HT-29 (cell line): Measurements from ENCODE around the gene UBTFL1. TPM values are rescaled to one million over a fixed set of nuclear protein-coding genes. Genes with fewer than 3 reads are reported as not detected.
"Not testable (repeated sequence)": the region's sequence is repeated elsewhere in the genome, so short reads cannot be mapped to it uniquely, and the experiment has no call there.

Source experiments
- DNase-seq: peaks from one replicate; pipeline ENCODE4 v3.0.0-alpha.2; 2015; ENCODE audit warnings: low spot score
- small RNA-seq: library from RNA; depleted of rRNA; stranded (forward); fragments of <200 nt; gene quantifications from one replicate; pipeline ENCODE3, GENCODE V24; 2014
- total RNA-seq: library from RNA; depleted of rRNA; stranded (reverse); fragments of >200 nt; shearing (Covaris generic); gene quantifications from 2 replicates; pipeline ENCODE4 v1.2.3, GENCODE V29; 2014; rRNA removed

The UBTFL1 gene, protein sequence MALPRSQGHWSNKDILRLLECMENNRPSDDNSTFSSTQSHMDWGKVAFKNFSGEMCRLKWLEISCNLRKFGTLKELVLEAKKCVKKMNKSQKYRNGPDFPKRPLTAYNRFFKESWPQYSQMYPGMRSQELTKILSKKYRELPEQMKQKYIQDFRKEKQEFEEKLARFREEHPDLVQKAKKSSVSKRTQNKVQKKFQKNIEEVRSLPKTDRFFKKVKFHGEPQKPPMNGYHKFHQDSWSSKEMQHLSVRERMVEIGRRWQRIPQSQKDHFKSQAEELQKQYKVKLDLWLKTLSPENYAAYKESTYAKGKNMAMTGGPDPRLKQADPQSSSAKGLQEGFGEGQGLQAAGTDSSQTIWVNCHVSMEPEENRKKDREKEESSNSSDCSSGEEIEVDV
- not detected in 2 replicates for total RNA-seq

DNA sequence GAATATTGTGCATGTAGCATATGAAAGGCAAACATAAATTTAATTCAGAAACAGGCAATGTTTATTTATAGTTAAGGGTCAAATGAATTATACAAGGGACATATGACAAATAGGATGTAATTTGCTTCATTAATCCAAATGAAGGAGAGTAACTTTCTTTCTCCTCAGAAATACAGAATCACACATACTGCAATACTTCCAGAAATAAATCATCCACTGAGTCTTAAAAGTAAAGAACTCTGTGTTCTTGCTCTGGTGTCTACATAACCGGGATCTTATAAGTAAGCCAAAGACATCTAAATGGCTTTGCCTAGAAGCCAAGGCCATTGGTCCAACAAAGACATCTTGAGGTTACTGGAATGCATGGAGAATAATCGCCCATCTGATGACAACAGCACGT is at the start of gene UBTFL1:
TSS of gene UBTFL1 (plus strand) at position 301 of the 400 bp plus-strand sequence. CDS start at position 301, 0 bp downstream.
- DNase-seq: not testable (repeated sequence)

DNA sequence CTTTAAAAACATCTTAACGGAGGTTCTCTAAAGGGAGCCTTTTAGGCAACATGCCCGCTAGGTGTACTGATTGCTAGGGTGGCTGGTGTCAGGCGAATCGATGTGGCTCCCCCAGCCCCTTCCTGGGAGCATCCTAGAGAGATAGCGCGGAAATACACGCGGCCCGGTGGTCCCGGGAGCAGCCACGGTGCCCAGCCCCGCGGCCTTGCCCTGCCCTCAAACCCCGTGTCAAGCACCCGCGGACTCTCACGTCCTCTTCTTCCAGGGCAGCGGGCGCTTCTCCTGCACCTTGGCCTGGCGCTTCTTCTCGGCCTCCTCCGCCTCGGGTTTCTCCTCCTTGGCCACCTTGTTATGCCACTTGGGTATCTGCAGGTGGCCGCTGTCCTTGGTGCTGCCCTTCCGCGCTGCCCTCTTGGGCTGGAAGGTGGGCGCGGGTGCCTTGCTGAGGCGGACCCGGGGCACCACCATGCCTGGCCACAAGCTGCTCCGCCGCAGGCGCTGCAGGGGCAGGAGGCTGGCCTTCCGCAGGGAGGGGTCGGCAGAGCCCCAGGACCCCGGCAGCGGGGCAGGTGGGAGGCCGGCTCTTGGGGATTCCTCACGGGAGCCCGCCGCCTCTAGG is 34.0 kb upstream of the UBTFL1 start:
- DNase-seq: not testable (repeated sequence)

DNA sequence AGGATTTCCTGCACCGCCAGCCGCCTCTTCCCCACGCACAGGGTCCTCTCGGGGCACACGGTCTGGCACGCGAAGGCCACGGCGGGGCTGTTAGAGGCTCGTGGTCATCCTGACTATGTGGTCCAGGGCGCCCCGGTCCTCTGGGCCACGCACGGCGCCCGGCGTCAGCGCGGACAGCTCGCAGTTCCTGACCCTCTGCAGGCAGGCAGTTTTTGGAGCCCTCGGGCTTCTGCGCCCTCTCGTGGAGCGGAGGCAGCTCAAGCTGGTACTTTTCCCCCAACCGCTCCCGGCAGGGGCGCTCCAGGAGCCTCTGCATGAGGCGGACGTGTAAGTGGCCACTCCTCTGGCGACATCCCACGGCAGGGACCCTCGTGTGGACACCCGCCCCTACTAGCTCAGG is 33.4 kb upstream of the UBTFL1 start:
- DNase-seq: not testable (repeated sequence)

DNA sequence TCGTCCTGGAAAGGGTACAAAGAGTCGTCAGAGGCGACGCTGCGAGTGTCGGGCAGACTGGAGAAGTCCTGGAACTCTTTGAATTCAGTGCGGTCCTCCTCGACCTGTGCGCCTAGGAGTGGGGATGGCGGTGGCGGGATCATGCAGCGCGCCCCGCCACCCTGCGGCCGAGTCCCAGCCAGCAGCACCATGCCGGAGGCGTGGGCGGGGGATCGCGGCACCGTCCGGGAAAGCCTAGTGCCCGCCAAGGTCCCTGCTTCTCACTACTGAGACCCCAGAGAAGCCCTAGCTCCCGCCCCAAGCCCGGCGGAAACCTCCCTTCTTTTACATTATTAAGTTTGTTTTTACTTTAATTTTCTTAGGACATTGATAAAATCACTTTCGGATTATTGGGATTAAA is 32.2 kb upstream of the UBTFL1 start:
- not testable (repeated sequence) for DNase-seq

DNA sequence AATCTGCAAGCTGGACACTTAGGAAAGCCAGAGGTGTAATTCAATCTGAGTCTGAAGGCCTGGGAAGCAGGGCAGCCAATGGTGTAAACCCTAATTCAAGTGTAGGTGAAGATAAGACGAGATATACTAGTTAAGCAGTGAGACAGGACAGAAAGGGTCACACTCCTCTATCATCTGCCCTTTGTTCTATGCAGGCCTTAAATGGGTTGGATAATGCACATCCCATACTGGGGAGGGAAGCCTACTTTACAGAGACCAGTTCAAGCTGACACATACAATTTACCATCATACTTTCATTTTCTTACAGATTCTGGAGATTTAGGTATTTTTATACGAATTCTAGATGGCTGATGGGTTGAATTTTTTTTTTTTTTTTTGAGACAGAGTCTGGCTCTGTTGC is 3.0 kb downstream of the UBTFL1 start:
- not testable (repeated sequence) for DNase-seq

DNA sequence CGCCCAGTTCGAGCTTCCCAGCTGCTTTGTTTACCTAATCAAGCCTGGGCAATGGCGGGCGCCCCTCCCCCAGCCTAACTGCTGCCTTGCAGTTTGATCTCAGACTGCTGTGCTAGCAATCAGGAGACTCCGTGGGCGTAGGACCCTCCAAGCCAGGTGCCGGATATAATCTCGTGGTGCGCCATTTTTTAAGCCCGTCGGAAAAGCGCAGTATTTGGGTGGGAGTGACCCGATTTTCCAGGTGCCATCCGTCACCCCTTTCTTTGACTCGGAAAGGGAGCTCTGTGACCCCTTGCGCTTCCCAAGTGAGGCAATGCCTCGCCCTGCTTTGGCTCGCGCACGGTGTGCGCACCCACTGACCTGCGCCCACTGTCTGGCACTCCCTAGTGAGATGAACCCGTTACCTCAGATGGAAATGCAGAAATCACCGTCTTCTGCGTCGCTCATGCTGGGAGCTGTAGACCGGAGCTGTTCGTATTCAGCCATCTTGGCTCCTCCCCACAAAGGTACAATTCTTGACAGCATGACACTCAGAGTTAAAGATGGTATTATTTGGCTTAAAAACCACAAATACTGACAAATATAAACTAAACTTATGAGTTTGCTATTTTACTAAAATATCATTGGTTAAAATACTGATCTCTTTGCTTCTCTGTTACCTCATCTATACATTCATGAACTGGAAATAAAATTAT is 9.6 kb downstream of the UBTFL1 start:
- not testable (repeated sequence) for DNase-seq

DNA sequence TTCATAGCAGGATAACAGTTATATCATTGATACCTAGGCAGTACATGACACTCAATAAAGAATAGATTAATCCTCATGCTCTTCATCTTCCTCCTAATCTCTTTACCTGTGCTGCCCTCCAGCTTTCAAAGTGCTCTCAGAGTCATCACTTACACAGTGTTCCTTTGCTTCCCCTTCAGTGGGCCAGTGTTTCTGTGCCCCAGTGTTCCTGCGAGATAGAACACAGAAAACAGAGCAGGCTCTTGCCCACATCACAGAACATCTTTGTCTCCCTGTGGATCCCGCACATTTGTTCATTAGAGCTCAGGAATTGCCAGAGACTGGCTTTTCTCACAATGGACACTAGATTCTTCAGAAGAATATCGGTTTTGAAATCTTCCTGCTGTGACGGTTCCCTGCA is 12.5 kb downstream of the UBTFL1 start:
- not testable (repeated sequence) for DNase-seq

DNA sequence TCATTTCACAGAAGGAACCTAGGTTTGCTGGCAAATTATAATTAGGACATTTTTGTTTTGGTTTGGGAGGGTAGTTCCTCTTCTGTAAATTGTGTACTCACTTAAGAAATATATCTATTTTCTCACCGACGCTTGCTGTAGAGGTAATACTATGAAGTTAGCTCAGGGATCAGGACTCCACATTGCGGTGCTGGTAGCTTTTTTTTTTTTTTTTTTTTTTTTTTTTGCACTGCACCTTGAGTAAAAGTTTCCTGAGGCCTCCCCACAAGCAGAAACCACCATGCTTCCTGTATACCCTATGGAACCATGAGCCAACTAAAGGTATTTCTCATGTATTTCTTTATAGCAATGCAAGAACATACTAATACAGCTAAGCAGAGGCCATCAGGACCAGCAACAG is 14.7 kb downstream of the UBTFL1 start:
- no peak for DNase-seq

DNA sequence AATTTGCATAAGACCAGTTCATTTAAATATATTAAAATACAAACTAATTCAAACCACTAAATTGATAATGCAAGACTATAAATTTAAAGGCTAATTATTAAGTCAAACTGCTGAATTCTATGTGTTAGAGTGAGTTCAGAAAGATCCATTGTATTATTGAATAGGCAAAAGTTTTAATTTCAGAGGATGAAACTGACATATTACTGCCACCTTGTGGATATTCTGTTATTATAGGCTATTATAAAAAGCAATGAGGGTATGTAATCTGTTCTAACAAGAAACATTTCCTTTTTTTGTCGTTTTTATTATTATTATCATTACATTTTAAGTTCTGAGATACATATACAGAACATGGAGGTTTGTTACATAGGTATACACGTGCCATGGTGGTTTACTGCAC is 27.8 kb downstream of the UBTFL1 start:
- peak; percentile 21 for DNase-seq

DNA sequence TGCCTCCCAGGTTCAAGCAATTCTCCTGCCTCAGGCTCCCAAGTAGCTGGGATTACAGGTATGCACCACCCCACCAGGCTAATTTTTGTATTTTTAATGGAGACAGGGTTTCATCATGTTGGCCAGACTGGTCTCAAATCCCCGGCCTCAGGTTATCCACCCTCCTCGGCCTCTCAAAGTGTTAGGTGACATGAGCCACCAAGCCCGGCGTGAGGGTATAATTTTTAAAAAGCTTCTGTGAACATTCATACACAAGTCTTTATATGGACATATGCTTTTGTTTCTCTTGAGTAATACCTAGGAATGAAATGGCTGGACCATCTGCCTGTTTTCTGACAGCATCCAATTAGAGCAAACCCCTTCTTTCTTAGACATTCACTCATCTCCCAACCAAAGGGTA is 34.4 kb downstream of the UBTFL1 start:
- no peak for DNase-seq

DNA sequence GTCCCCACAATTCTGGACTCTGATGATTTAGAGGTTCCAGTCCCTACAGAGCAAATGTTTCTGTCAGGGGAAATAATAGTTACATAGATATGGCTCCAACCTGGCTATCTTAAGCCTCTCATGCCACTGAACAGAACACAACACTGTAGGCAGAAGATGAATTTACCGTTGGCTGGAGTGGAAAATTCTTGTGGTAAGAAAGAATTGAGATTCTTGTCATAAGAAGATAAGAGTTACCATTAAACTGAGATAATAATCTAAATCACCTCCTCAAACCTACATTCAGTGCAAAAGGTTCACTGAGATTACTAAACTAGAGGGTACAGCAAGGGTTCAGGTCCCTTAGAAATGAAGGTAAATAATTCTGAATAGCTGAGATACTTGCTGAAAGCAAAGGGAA is 38.6 kb downstream of the UBTFL1 start:
- no peak for DNase-seq

DNA sequence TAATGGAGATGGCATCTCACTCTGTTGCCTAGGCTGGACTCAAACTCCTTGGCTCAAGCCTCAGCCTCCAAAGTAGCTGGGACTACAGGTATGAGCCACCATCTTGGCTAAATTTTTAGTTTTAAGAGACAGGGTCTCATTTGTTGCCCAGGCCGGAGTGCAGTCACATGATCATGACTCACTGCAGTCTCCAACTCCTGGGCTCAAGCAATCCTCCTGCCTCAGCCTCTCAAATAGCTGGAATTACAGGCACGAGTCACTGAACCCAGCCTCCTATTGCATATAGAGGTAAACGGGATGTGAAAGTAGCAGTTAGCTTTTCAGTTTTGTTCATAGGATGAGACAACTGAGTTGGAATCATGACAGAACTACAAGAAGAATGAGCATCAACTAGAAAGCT is 39.2 kb downstream of the UBTFL1 start:
- DNase-seq: no peak

DNA sequence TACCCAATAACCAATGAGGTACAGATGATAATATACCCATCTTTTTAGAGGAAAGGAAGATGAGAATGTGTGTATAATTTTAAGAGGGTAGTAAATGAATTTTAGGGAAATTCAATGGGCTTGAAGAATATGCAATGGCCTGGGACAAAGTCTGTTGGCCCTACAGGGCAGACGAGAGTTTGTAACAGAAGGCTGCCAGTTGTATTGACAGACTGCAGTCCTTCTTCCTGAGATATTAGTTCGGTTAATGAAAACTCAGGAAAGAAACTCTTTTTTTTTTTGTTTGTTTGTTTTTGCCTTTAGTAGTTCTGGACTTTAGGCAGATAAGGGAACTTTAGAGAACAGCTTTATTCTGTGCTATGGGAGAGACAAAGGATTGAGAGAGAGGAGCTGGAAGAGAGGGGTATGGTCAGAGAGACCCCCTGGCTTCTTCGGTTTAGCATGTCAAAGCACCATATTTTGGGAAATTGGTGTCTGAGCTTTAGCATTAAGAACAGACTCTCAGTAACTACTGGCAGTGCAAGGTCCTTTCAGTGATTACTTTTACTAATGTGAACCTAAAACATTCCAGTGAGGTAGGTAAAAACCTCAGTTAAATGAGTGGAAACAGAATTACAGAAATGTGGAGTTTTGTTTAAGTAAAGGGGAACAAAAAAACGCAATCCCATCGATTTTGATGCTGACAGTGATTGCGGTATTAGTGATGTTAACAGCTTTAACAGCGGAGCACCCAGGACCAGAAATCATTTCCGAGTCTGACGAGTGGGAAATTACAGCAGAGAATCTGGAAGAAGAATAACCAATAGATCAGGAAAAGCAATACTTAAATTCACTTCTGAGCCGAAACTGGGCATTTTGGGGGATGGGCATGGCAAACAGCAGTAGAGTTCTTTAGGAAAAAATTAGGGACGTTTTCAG is 48.1 kb downstream of the UBTFL1 start:
- DNase-seq: no peak

DNA sequence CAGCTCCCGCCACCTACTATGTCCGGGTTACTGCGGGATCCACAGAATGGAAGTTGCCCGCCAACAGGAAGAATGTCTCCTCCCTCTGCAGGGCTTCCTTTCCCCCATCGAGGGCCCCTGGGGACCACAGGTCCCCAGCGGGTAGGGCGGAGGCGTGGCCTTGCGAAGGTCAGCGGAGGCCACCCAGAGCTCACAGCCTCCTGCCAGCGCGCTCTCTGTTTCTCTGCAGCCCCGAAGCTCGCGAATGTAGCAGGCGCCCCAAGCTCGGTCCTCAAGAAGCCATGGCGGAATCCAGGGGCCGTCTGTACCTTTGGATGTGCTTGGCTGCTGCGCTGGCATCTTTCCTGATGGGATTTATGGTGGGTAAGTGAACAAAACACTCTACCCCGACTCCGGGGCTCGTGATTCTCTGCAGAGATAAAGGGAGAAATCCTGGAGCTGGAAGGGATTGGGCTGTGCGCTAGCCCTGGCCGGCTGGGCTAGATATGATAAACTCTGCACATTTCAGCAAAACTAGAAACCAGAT is 48.8 kb downstream of the UBTFL1 start, which contains the start of gene NAALAD2:
TSS of gene NAALAD2 (plus strand) at position 186 of the 526 bp plus-strand sequence. CDS start at position 282, 96 bp downstream.
- no peak for DNase-seq

DNA sequence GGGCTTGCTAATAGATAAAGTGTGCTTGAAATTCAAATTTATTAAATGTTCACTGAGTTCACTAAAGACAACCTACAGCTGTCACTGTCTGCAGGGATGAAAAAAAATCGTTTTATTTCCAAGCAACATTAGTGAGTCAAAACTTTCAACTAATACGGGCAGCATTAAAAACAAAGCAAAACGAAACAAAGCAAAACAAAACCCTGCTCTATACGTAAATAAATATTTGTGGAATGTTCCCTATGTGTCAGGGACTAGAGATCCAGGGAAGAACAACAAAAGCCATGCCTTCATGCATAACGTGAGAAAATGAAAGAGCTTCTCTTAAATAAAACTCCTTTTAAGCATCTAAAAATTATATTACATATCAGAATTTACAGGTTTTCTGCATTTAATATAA is 49.3 kb downstream of the UBTFL1 start:
- DNase-seq: no peak

Small RNA genes lying within 50 kb of the gene (small RNA-seq; reads per million reads assigned to genes)
- gene AP000827.1: not detected
- not detected for gene RF00275

Other genes with a start within 250 kb of the UBTFL1 start
- not detected in 2 replicates for gene TRIM64B, start 207.5 kb upstream of the UBTFL1 start, total RNA-seq
- not detected in 2 replicates for gene TRIM49D1, start 163.7 kb upstream of the UBTFL1 start, total RNA-seq
- gene TRIM49D2, start 161.9 kb upstream of the UBTFL1 start, total RNA-seq: not detected in 2 replicates
- not detected in 2 replicates for gene TRIM64, start 119.9 kb upstream of the UBTFL1 start, total RNA-seq
- not detected in 2 replicates for gene TRIM49C, start 54.8 kb upstream of the UBTFL1 start, total RNA-seq
- gene NAALAD2, start 48.7 kb downstream of the UBTFL1 start, total RNA-seq: not detected in 2 replicates
- 18.6 and 25.6 TPM in 2 replicates for gene CHORDC1, start 137.1 kb downstream of the UBTFL1 start, total RNA-seq